Common myeloid progenitor, CD34-positive (primary cell): ENCODE measurements around the gene THBS2.

Experiments
- CTCF ChIA-PET: fragments of 350-600 bp; sonication (Branson Sonifier 250); formaldehyde crosslinking; loops from one replicate; lab custom pipeline; 2021; ENCODE audit warnings: antibody characterized with exemption; lab: Charles Lee
- POLR2A ChIA-PET: fragments of 350-600 bp; sonication (Branson Sonifier 250); formaldehyde crosslinking; loops from one replicate; lab custom pipeline; 2021; ENCODE audit warnings: antibody characterized with exemption; lab: Charles Lee
- DNase-seq, 3 donors: peaks; one replicate each; pipeline versions ENCODE4 v3.0.0 to v3.0.0-alpha.2; 2013
- H3K27ac ChIP-seq, 2 experiments: 1 replicate in 1 of 2; 2 replicates in 1 of 2; pipeline ENCODE4 v1.7.0; 2013; ENCODE audit warnings: inconsistent platforms in 2 of 2, low read length in 2 of 2, mild to moderate bottlenecking in 2 of 2, low read depth in 1 of 2, moderate library complexity in 1 of 2; ENCODE audit not compliant: severe bottlenecking in 2 of 2, insufficient read depth in 1 of 2, poor library complexity in 1 of 2
- H3K27me3 ChIP-seq, 5 experiments: replicated peaks in 2 of 5; 1 replicate in 3 of 5; 2 replicates in 2 of 5; pipeline versions ENCODE4 v1.6.1 to v1.7.0; 2013; ENCODE audit warnings: low read length in 4 of 5, mild to moderate bottlenecking in 2 of 5, moderate library complexity in 2 of 5, inconsistent platforms in 1 of 5; ENCODE audit not compliant: insufficient read depth in 5 of 5, control insufficient read depth in 4 of 5
- H3K36me3 ChIP-seq, 4 experiments: 1 replicate in 2 of 4; 2 replicates in 2 of 4; pipeline versions ENCODE4 v1.6.1 to v1.7.0; 2013; ENCODE audit warnings: low read length in 3 of 4, control low read depth in 1 of 4, mild to moderate bottlenecking in 1 of 4; ENCODE audit not compliant: control insufficient read depth in 4 of 4, insufficient read depth in 4 of 4
- H3K4me1 ChIP-seq, 4 experiments: 1 replicate in 3 of 4; 2 replicates in 1 of 4; pipeline versions ENCODE4 v1.6.1 to v1.7.1; 2013; ENCODE audit warnings: low read length in 3 of 4, mild to moderate bottlenecking in 3 of 4, control low read depth in 1 of 4, inconsistent platforms in 1 of 4, moderate library complexity in 1 of 4; ENCODE audit not compliant: control insufficient read depth in 4 of 4, insufficient read depth in 4 of 4; ENCODE audit errors: control extremely low read depth in 1 of 4
- H3K4me3 ChIP-seq, 7 experiments: 1 replicate in 4 of 7; 2 replicates in 3 of 7; pipeline versions ENCODE4 v1.5.1 to v1.7.0; 2013; ENCODE audit warnings: mild to moderate bottlenecking in 7 of 7, low read length in 6 of 7, moderate library complexity in 6 of 7, inconsistent platforms in 2 of 7, low read depth in 2 of 7, control low read depth in 1 of 7; ENCODE audit not compliant: insufficient read depth in 4 of 7, control insufficient read depth in 1 of 7; ENCODE audit errors: extremely low read depth in 1 of 7
- H3K9me3 ChIP-seq, 5 experiments: 1 replicate in 4 of 5; 2 replicates in 1 of 5; pipeline versions ENCODE4 v1.6.1 to v1.7.1; 2013; ENCODE audit warnings: low read length in 4 of 5, mild to moderate bottlenecking in 2 of 5, inconsistent platforms in 1 of 5, low read depth in 1 of 5, moderate library complexity in 1 of 5; ENCODE audit not compliant: control insufficient read depth in 4 of 5, insufficient read depth in 2 of 5; ENCODE audit errors: control extremely low read depth in 1 of 5
- WGBS: methylation state at CpG from one replicate; pipeline ENCODE4 v1.1.5; 2013; ENCODE audit not compliant: insufficient coverage; 5-methylcytosine and 5-hydroxymethylcytosine counted together

THBS2 gene

DNA sequence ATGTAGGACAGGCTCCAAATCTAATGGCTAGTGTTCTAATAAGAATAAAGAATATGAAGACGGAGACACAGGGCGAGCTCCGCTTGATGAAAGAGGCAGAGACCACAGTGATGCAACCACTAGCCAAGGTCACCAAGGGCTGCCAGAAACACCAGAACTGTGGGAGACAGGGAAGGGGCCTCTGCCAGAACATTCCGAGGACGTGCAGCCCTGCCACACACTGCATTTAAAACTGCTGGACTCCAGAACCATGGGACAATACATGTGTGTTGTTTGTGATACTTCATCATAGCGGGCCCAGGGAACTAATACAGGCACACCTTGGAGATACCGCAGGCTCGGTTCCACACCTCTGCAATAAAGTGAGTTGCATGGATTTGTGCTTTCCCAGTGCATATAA, 2.9 kb upstream of the THBS2 start:
- Histone ChIP-seq H3K4me3 (no peak overlapping the region), H3K27ac (no peak overlapping the region), H3K27me3 (peaks cover 4 to 55% (median 24%) of the 10 kb centered on the region in 5 experiments), H3K4me1 (peaks cover 0 to 11% (median 1%) of the 10 kb centered on the region in 4 experiments), H3K36me3 (no peaks in the 10 kb centered on the region), H3K9me3 (peaks cover 0 to 6% (median 0%) of the 10 kb centered on the region in 5 experiments)
- 100% methylated on average over 7 of the region's 8 CpGs for WGBS
- no peak for DNase-seq
- ChIA-PET CTCF (no interaction called here), POLR2A (no interaction called here)

DNA sequence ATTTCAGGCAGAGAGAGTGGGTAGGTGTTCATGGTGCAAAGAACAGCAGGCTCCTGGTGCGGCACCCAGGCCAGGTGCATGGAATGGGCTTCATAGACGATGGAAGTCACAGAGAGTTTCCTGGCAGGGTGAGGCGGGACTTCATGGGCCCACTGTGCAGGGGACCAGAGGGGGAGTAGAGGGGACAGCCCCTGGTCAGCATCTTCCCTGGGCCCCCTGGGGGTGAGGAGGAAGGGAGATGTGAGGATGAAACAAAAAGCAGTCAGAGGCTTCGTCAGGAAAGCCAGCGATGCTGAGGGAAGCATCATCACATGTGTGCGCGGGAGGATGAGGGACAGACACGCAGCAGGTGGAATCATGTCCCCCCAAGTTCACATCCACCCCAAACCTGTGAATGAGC, 2.4 kb upstream of the THBS2 start:
- DNase-seq: no peak
- peaks cover 4 to 59% (median 24%) of the 10 kb centered on the region in 5 experiments for H3K27me3 ChIP-seq
- ChIA-PET POLR2A (no interaction called here), CTCF (no interaction called here)
- H3K27ac ChIP-seq: no peak overlapping the region
- peaks cover 0 to 6% (median 0%) of the 10 kb centered on the region in 5 experiments for H3K9me3 ChIP-seq
- WGBS: 95% methylated on average over 7 of the region's 8 CpGs
- H3K4me3 ChIP-seq: no peak overlapping the region
- H3K4me1 ChIP-seq: peaks cover 0 to 11% (median 1%) of the 10 kb centered on the region in 4 experiments
- H3K36me3 ChIP-seq: no peaks in the 10 kb centered on the region

DNA sequence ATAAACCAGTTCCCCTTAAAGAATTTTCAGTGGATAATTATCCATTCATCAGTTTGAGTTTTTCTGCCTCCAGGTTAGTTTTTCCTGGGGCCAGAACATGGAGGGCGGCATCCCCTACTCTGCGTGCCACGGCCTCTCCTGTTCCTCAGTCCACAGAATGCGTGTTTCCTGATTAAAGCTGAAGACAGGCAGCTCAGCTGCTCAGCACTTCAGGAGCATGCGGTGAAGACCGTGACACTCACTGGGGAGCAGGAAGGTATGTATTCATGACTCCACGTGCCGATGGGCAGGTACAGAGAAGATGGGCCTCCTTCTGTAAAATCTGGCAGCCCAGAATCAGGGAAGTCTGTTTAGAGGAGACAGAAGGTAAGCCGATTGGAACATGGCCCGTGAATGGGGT, 2.0 kb upstream of the THBS2 start:
- no peak for DNase-seq
- ChIA-PET CTCF (no interaction called here), POLR2A (no interaction called here)
- H3K4me3 ChIP-seq: no peak overlapping the region
- no peaks in the 10 kb centered on the region for H3K36me3 ChIP-seq
- peaks cover 0 to 6% (median under 1%) of the 10 kb centered on the region in 5 experiments for H3K9me3 ChIP-seq
- peaks cover 0 to 11% (median 1%) of the 10 kb centered on the region in 4 experiments for H3K4me1 ChIP-seq
- H3K27me3 ChIP-seq: peaks cover 6 to 64% (median 25%) of the 10 kb centered on the region in 5 experiments
- WGBS: 87% methylated on average over 10 of the region's 10 CpGs
- H3K27ac ChIP-seq: no peak overlapping the region

DNA sequence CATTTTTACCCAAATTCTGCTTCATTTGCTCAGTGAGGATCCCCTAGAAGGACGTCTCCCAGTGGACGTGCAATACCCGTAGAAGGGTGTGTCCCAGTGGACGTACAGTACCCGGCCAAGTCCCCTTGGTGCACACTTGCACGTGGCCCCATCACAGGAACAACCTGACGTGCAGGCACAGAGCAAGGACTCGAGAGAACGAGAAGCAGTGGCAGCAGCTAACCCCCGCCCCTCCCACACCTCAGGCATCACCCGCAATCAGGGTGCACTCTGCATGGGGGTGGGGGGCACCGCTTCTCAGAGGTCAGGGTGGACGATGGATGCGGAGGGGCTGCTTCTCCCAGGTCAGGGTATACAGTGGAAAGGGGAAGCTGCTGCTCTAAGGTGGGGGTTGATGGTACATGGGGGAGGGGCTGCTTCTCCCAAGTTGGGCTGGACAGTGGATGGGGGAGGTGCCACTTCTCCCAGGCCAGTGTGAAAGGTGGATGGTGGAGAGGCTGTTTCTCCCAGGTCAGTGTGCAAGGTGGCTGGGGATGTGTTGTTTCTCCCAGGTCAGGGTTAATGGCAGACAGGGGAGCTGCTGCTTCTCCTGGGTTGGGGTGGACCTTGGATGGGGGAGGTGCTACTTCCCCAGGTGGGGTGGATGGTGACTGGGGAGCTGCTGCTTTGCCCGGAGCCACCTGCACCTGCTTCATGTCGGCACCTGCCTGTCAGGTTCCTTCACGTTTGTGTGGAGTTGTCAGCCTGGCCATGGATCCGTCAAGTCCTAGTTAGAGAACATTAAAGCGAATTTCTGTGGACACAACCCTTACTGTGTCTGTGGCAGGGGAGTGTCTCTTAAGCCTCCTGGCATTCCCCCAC, 1.0 kb upstream of the THBS2 start:
- POLR2A ChIA-PET: no interaction called here
- H3K27me3 ChIP-seq: peaks cover 7 to 70% (median 28%) of the 10 kb centered on the region in 5 experiments
- peaks cover 0 to 11% (median 1%) of the 10 kb centered on the region in 4 experiments for H3K4me1 ChIP-seq
- 21% methylated on average over 14 of the region's 19 CpGs for WGBS
- H3K4me3 ChIP-seq: no peak overlapping the region
- H3K27ac ChIP-seq: no peak overlapping the region
- peaks cover 0 to 6% (median 1%) of the 10 kb centered on the region in 5 experiments for H3K9me3 ChIP-seq
- CTCF ChIA-PET: no interaction called here
- DNase-seq: peak in 1 of 3 donors; percentile 5
- H3K36me3 ChIP-seq: no peaks in the 10 kb centered on the region

DNA sequence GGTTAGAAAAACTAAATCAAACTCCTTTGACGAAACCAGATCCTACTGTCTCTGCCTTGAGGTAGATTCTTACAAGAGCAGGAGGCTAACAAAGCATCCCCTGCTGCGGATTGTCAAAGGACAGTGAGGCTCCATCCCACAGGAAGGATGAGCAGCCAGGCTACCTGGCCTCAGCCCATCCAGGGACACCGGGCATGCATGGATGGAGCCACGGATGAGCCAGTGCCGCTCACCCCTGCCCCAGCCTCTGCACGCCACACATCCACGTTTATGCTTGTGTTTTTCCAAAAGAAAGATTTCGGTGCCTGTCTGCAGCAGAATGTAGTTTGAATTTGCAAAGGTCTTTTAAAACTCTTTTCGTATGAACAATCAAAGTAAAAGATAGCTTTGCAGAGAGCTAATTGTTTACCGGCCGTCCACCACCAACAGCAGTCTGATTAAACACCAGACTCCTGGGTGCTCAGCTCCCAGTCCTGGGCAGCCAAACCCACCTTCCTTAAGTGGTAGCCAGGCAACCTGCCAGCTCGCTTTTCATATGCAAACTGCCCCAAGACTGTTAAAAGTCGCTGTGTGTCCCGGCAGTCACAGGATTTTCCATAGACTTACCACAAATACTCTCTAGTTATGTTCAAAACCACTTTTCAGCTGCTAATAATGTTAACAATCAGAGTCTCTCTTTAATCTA, 999 bp downstream of the THBS2 start:
- H3K9me3 ChIP-seq: peaks cover 0 to 5% (median 2%) of the 10 kb centered on the region in 5 experiments
- H3K4me1 ChIP-seq: peaks cover 0 to 11% (median 1%) of the 10 kb centered on the region in 4 experiments
- POLR2A ChIA-PET: no interaction called here
- WGBS: 10% methylated on average over 12 of the region's 14 CpGs
- H3K27ac ChIP-seq: no peak overlapping the region
- peaks cover 7 to 74% (median 28%) of the 10 kb centered on the region in 5 experiments for H3K27me3 ChIP-seq
- DNase-seq: peak in 2 of 3 donors; percentile 14 to 17
- no peak overlapping the region for H3K4me3 ChIP-seq
- CTCF ChIA-PET: no interaction called here
- H3K36me3 ChIP-seq: no peaks in the 10 kb centered on the region

DNA sequence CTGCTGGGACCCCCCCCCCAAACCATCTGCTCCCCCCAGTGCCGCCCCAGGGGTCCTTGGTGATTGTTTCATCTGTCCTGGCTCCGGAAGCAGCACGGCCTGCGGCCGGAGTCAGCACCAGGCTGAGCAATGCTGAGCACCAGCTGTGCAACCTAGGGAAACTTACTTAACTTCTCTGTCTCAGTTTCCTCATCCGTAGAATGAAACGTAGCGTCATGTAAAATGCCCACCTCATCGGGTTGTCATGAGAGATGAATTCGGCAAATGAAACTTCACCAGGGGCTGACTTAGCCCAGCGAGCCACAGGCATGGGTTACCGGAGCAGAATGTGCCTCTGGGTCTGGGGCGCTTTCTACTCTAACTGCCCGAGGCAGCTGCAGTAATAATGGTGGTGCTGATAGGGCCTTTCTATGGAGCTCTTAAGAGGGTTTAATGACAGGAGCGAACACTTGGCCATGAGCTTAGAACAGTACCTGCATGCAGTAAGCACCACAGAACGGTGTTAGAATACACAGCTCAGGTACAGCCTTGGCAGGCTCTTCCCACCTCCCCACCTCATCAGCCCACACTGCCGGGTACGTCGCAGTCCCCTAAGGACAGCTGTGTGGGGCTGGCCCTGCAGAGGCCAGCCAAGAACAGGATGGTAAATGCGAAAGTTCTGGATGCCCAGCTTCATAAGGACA, 1.7 kb downstream of the THBS2 start:
- Histone ChIP-seq H3K4me3 (no peak overlapping the region), H3K4me1 (peaks cover 0 to 11% (median 1%) of the 10 kb centered on the region in 4 experiments), H3K9me3 (peaks cover 0 to 5% (median 0%) of the 10 kb centered on the region in 5 experiments), H3K27ac (no peak overlapping the region), H3K27me3 (peaks cover 7 to 73% (median 28%) of the 10 kb centered on the region in 5 experiments), H3K36me3 (no peaks in the 10 kb centered on the region)
- WGBS: 16% methylated on average over 7 of the region's 20 CpGs
- DNase-seq: no peak
- ChIA-PET POLR2A (no interaction called here), CTCF (no interaction called here)
